ENCODE results near the gene KIF16B.

GRCh38 chr20:16337707-16338106, 235.5 kb downstream of the KIF16B start:
- TF ChIP-seq CTCF (conservative IDR thresholded peaks at IDR 0.05) (no peak), ZFX (IDR thresholded peaks at IDR 0.05) (no peak)

All from C4-2B (cell line).